Effector CD8-positive, alpha-beta T cell (primary cell): ENCODE data around the gene ZNF438.

Experiments
- DNase-seq: peaks from one replicate; lab custom pipeline; 2025; lab: John Stamatoyannopoulos, UW

ZNF438 gene

GRCh38 chr10:30883751-30884150 is 147.9 kb downstream of the ZNF438 start:
- DNase-seq, result no peak

GRCh38 chr10:30883116-30883515 is 148.5 kb downstream of the ZNF438 start:
- no peak for DNase-seq

- no peak for DNase-seq
Measured at GRCh38 chr10:30882281-30882680, 149.4 kb downstream of the ZNF438 start.

GRCh38 chr10:30878920-30879319 is 152.7 kb downstream of the ZNF438 start:
- no peak for DNase-seq

GRCh38 chr10:30877111-30877510 is 154.6 kb downstream of the ZNF438 start:
- DNase-seq, result no peak

GRCh38 chr10:30873411-30873810 is 158.3 kb downstream of the ZNF438 start:
- no peak for DNase-seq

GRCh38 chr10:30870896-30871295 is 160.8 kb downstream of the ZNF438 start:
- no peak for DNase-seq

- DNase-seq, result no peak
Measured at GRCh38 chr10:30869566-30869965, 162.1 kb downstream of the ZNF438 start.

GRCh38 chr10:30868611-30869010 is 163.1 kb downstream of the ZNF438 start:
- no peak for DNase-seq

GRCh38 chr10:30866896-30867295 is 164.8 kb downstream of the ZNF438 start:
- no peak for DNase-seq

GRCh38 chr10:30865141-30865926 is 166.3 kb downstream of the ZNF438 start:
- no peak for DNase-seq

GRCh38 chr10:30863516-30864210 is 168.0 kb downstream of the ZNF438 start:
- no peak for DNase-seq

GRCh38 chr10:30862486-30862885 is 169.2 kb downstream of the ZNF438 start:
- no peak for DNase-seq

GRCh38 chr10:30861976-30862375 is 169.7 kb downstream of the ZNF438 start:
- DNase-seq, result no peak

GRCh38 chr10:30861221-30861620 is 170.4 kb downstream of the ZNF438 start:
- DNase-seq, result no peak

- no peak for DNase-seq
Measured at GRCh38 chr10:30858499-30858898, 173.2 kb downstream of the ZNF438 start.

GRCh38 chr10:30857803-30858202 is 173.9 kb downstream of the ZNF438 start:
- no peak for DNase-seq

- no peak for DNase-seq
Measured at GRCh38 chr10:30855131-30855530, 176.5 kb downstream of the ZNF438 start.

GRCh38 chr10:30854656-30855055 is 177.0 kb downstream of the ZNF438 start:
- DNase-seq, result no peak

- DNase-seq, result no peak
Measured at GRCh38 chr10:30853066-30853465, 178.6 kb downstream of the ZNF438 start.

- DNase-seq, result no peak
Measured at GRCh38 chr10:30850776-30851175, 180.9 kb downstream of the ZNF438 start.

- DNase-seq, result no peak
Measured at GRCh38 chr10:30849231-30850035, 182.2 kb downstream of the ZNF438 start.
